GM12878 (cell line): ENCODE measurements around the gene ITPR2. TPM values are rescaled to one million over a fixed set of nuclear protein-coding genes. Genes with fewer than 3 reads are reported as not detected.

ENCODE experiments used
- ATAC-seq: fragments of 200-7000 bp; cut with Tn5 transposase; 3 replicates; pipeline ENCODE4 v1.9.1; 2020; ENCODE audit warnings: mild to moderate bottlenecking, moderate library complexity
- BruUV-seq: library from RNA; stranded (reverse); fragments of 400-500 nt; replicated peaks from 2 replicates; lab custom pipeline; 2021; lab: Mats Ljungman, UMichigan
- CTCF ChIA-PET: fragments of 300-600 bp; sonication (Branson Sonifier 250); formaldehyde crosslinking; extraction: SDS; loops from one replicate; lab custom pipeline; 2021; ENCODE audit warnings: inconsistent platforms; lab: Yijun Ruan, JAX
- POLR2A ChIA-PET: fragments of 350-600 bp; formaldehyde crosslinking; extraction: SDS; loops from one replicate; lab custom pipeline; 2021; ENCODE audit warnings: inconsistent platforms; lab: Charles Lee
- RAD21 ChIA-PET: fragments of 300-600 bp; sonication (Branson Sonifier 250); formaldehyde crosslinking; loops from one replicate; lab custom pipeline; 2023; ENCODE audit warnings: antibody characterized with exemption; ENCODE audit not compliant: unreplicated experiment; lab: Charles Lee
- SMC1A ChIA-PET: fragments of 300-600 bp; sonication (Branson Sonifier 250); formaldehyde crosslinking; loops from one replicate; lab custom pipeline; 2023; ENCODE audit not compliant: unreplicated experiment, uncharacterized antibody; lab: Charles Lee
- DNase-seq: peaks from one replicate; pipeline ENCODE4 v3.0.0-alpha.2; 2011; ENCODE audit warnings: low read depth, low spot score
- FAIRE-seq: peaks from 3 replicates; lab custom pipeline; 2011; peaks lifted over from hg19 to GRCh38; lab: Jason Lieb, UNC
- H2AFZ ChIP-seq: 2 replicates; pipeline ENCODE4 v1.6.0; 2011; ENCODE audit warnings: low read depth, low read length, control low read depth; ENCODE audit not compliant: control insufficient read depth
- H3K27ac ChIP-seq: 2 replicates; pipeline ENCODE4 v1.5.1; 2011; ENCODE audit warnings: control low read depth; ENCODE audit not compliant: control insufficient read depth, insufficient read depth
- H3K27me3 ChIP-seq, 2 experiments: replicated peaks in 1 of 2; 2 replicates each; pipeline versions ENCODE4 v1.6.0 to v1.6.1; 2011; ENCODE audit warnings: low read length in 1 of 2; ENCODE audit not compliant: control insufficient read depth in 2 of 2, insufficient read depth in 2 of 2
- H3K36me3 ChIP-seq, 2 experiments: 2 replicates each; pipeline ENCODE4 v1.5.1; 2011; ENCODE audit warnings: low read length in 1 of 2; ENCODE audit not compliant: control insufficient read depth in 2 of 2, insufficient read depth in 2 of 2
- H3K4me1 ChIP-seq: 2 replicates; pipeline ENCODE4 v1.6.1; 2011; ENCODE audit warnings: mild to moderate bottlenecking, low read length, moderate library complexity, mixed read lengths; ENCODE audit not compliant: control insufficient read depth, insufficient read depth
- H3K4me2 ChIP-seq: 2 replicates; pipeline ENCODE4 v1.6.0; 2011; ENCODE audit warnings: control low read depth; ENCODE audit not compliant: control insufficient read depth, insufficient read depth
- H3K4me3 ChIP-seq: fragments of 200-600 bp; sonication (generic); 2 replicates; pipeline ENCODE4 v1.5.1; 2016
- H3K79me2 ChIP-seq: 2 replicates; pipeline ENCODE4 v1.6.0; 2011; ENCODE audit warnings: low read length; ENCODE audit not compliant: control insufficient read depth, insufficient read depth
- H3K9ac ChIP-seq: 2 replicates; pipeline ENCODE4 v1.8.0; 2011; ENCODE audit warnings: low read length, control low read depth, mixed read lengths; ENCODE audit not compliant: control insufficient read depth, insufficient read depth
- H3K9me3 ChIP-seq: replicated peaks from 3 replicates; pipeline ENCODE4 v1.5.1; 2011; ENCODE audit warnings: mild to moderate bottlenecking, low read length; ENCODE audit not compliant: control insufficient read depth, insufficient read depth
- H4K20me1 ChIP-seq: 2 replicates; pipeline ENCODE4 v1.6.0; 2011; ENCODE audit not compliant: control insufficient read depth, insufficient read depth
- ATF2 ChIP-seq: IDR thresholded peaks from 2 replicates; pipeline ENCODE4 v1.6.1; 2012; ENCODE audit warnings: low read length, inconsistent platforms
- BHLHE40 ChIP-seq, 2 experiments: fragments of 450-650 bp in 1 of 2; IDR thresholded peaks; 2 replicates each; pipeline ENCODE4 v1.6.1; 2011 to 2017; ENCODE audit warnings: low read depth in 2 of 2, borderline replicate concordance in 1 of 2, improper control_type of control experiment in 1 of 2, low read length in 1 of 2, mild to moderate bottlenecking in 1 of 2
- BRCA1 ChIP-seq: IDR thresholded peaks from 2 replicates; pipeline ENCODE4 v1.6.1; 2011; ENCODE audit warnings: low read depth, low read length, improper control_type of control experiment
- ZNF24 ChIP-seq: fragments of 450-650 bp; IDR thresholded peaks from 2 replicates; pipeline ENCODE4 v1.6.1; 2017; ENCODE audit warnings: antibody characterized with exemption, mild to moderate bottlenecking
- WGBS: methylation state at CpG from one replicate; pipeline ENCODE4 v1.1.6; 2016; ENCODE audit warnings: low lambda C conversion rate; ENCODE audit not compliant: insufficient replicate concordance, insufficient coverage; ENCODE audit errors: missing lambda C conversion rate; 5-methylcytosine and 5-hydroxymethylcytosine counted together
- in situ Hi-C: fragments of 300-500 bp; cut with MboI; formaldehyde crosslinking; loops from 9 replicates; pipeline ENCODE4 v1.14.3; 2018; ENCODE audit warnings: mixed read lengths
- intact Hi-C: fragments of 100-400 bp; cut with micrococcal nuclease; formaldehyde crosslinking; loops from one replicate; pipeline ENCODE4 v1.14.2; 2022; ENCODE audit not compliant: unreplicated experiment
- polyA plus RNA-seq, 11 experiments: library from polyadenylated mRNA; depleted of rRNA in 4 of 11; unstranded in 6 of 11; stranded (reverse) in 5 of 11; fragments of >200 nt; fragmentation: Nextera tagmentation in 4 of 11; fragmentation: Illumina TruSeq in 1 of 11; extraction: Ambion mirVana in 4 of 11; extraction: Trizol in 1 of 11; gene quantifications; 1 replicate in 1 of 11; 2 replicates in 10 of 11; pipeline versions ENCODE4 v1.2.1 to v1.2.3, GENCODE V29; 2011 to 2016; ENCODE audit warnings: inconsistent platforms in 2 of 11, missing spikeins in 2 of 11, low read depth in 1 of 11
- total RNA-seq, 4 experiments: library from RNA; depleted of rRNA in 3 of 4; stranded (reverse); fragments of >200 nt in 3 of 4; fragmentation: Illumina TruSeq in 1 of 4; extraction: Trizol in 1 of 4; gene quantifications; 2 replicates each; pipeline versions ENCODE4 v1.2.1 to v1.2.3, GENCODE V29; 2013 to 2021

ITPR2 gene
- total and polyA plus RNA-seq, 10 of the 15 experiments (the other 5 are each of a cell fraction or from before 2014, with no cell fraction given) = 7.5 to 76.2 (median 47.1) TPM

- FAIRE-seq = no peak
- ChIA-PET RAD21 (interaction anchor here (2.0 kb wide), 1 partner anchor 15 kb away, joined by 4 read pairs; no protein-coding TSS in a partner anchor), POLR2A (interaction anchor here (1.1 kb wide), 1 partner anchor 13 kb away, joined by 3 read pairs; no protein-coding TSS in a partner anchor), CTCF (interaction anchor here (1.0 kb wide), 1 partner anchor 11 kb away, joined by 3 read pairs; no protein-coding TSS in a partner anchor), SMC1A (interaction anchor here (1.9 to 7.2 kb wide), 2 partner anchors 14 to 18 kb away, joined by 8 to 29 read pairs; no protein-coding TSS in a partner anchor)
- H2AFZ ChIP-seq = no peak overlapping the region
- in situ Hi-C loops = no loop called here
- BruUV-seq = no TSS peak
- ATAC-seq = no peak
- no peaks in the 10 kb centered on the region for H4K20me1 ChIP-seq
- peaks cover 19% of the 10 kb centered on the region for H3K79me2 ChIP-seq
- no peak for TF ChIP-seq BHLHE40 (IDR thresholded peaks at IDR 0.05; ENCODE audit: borderline replicate concordance in 1 of 2, low read depth in 2 of 2, low read length in 1 of 2)
- TF ChIP-seq BRCA1 = no peak
- no peak for TF ChIP-seq ATF2
- TF ChIP-seq ZNF24 = no peak
- H3K27ac ChIP-seq = no peak overlapping the region
- H3K4me2 ChIP-seq = no peak overlapping the region
- no peak for DNase-seq
- no peak overlapping the region for H3K4me3 ChIP-seq
- H3K4me1 ChIP-seq = peaks cover 6% of the 10 kb centered on the region; the same call in 1 of the 2 replicates
- WGBS = 85% methylated on average over 5 of the region's 5 CpGs
- H3K27me3 ChIP-seq = no peaks in the 10 kb centered on the region
- intact Hi-C loops = no loop called here
- H3K9me3 ChIP-seq = no peaks in the 10 kb centered on the region; the same call in 2 of the 3 replicates
- H3K9ac ChIP-seq = no peak overlapping the region
- peaks cover 0 to 1% of the 10 kb centered on the region in 2 experiments; a peak in 1 of 4 replicates for H3K36me3 ChIP-seq
These were observed 26.4 kb downstream of the ITPR2 start for GRCh38 chr12:26806556-26806955.
